HuH-7 (cell line): ENCODE measurements around the gene ORM2.

ENCODE experiments used
- DNase-seq: peaks from one replicate; pipeline ENCODE4 v3.0.0; 2011; ENCODE audit warnings: low spot score

Gene ORM2

DNA sequence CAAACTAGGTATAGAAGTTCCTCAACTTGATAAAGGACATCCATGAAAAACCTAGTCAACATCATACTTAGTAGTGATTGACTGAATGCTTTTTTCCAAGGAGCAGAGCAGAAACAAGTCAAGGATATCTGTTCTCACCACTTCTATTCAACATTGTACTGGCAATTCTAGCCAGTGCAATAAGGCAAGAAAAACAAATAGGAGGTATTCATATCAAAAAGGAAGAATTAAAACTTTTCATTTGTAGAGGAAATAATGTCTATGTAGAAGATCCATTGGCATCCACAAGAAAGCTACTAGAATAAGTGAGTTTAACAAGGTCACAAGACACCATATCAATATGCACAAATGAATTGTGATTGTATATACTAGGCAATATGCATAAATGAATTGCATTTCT, 35.0 kb upstream of the ORM2 start:
- DNase-seq = no peak

DNA sequence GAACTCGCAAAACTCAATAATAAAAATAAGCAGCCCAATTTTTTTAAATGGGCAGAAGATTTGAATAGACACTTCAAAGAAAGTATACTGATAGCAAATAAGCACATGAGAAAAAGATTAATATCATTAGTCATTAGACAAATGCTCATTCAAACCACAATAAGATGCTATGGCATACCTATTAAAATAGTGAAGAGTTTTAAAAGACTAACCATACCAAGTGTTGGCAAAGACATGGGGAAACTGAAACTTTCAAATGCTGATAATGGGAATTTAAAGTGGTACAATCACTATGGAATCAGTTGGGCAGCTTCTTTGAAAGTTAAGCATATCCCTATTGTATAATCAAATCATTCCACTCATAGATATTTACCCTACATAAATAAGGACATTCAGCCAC, 33.3 kb upstream of the ORM2 start:
- DNase-seq = no peak

DNA sequence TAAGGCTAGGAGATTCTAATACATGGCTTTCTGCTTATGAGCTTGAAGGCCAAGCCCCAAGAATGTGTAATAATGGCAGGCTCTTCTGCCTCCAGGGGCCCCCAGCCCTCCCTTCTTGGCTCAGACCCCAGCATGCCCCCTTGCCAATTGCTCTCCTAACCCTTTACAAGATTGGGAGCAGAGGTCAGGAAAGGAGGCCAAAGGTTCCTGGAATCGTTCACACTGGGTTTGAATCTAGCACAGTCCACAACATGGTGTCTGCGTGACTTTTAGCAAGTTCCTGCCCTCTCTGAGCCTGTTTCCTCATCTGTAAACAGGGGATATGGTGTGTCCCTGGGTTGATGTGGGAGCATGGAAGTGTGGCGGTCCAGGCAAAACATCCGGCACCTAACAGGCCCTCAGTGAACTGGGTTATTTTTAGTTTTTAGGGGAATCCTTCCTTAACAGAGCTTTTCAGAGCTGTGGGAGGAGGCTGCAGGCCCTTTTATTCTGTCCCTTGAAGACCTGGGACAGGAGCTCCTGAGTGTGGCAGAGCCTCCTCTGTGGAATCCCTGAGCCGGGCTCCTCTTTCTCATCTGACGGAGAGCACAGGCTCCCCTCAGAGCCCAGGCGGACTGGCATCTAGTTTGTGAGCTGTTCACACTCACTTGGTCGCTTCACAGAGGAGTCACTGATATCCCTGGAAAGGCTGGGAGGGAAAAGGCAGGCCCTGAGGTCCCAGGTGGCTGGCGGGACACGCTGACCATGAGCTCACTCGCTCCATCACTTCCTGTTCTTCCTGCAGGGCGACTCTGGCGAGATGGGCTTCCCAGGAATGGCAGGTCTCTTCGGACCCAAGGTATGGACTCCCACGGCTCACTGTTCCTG, 30.1 kb upstream of the ORM2 start:
- DNase-seq = no peak

- no peak for DNase-seq
Observed at GRCh38 chr9:114300153-114300845, 29.4 kb upstream of the ORM2 start.

DNA sequence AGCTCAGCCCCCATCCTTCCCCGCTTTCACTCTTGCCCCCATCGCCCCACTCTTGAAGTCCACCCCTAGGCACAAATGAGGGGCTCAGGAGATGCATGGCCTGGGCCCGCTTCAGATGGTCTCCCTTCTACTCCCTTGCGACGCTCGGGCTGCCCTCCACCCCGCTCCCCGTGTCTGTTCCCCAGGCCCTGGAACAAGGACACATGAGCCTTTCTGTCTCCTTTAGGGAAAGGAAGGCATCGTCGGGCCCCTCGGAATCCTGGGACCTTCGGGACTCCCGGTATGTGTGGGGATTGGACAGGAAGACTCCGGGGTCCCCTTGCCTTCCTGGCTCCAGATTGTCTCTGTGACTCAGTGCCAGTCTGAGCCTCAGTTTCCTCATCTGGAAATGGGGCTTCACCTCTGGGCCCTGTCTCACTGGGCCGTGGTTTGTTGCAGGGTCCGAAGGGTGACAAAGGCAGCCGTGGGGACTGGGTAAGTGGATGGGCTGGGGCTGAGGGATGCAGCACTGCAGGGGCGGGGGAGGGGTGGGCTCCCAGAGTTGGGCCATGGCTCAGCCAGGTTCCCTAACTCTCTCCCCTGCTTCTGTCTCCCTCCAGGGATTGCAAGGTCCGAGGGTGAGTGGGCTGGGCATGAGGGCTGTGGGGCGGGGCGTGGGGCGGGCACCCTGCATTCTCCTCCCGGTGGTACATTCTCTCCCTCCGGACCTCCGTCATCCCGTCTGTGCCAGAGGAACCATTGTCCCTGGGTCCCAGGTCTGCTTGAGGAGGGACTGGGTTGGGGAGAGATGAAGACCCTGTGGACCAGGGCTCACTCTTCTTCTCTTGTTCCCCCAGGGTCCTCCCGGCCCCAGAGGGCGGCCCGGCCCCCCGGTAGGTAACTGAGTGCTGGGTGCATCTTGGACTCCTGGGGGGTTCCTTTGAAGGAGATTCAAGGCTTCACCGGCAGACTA, 28.5 kb upstream of the ORM2 start:
- no peak for DNase-seq

- DNase-seq = no peak
Observed at GRCh38 chr9:114301798-114302565, 27.7 kb upstream of the ORM2 start.

DNA sequence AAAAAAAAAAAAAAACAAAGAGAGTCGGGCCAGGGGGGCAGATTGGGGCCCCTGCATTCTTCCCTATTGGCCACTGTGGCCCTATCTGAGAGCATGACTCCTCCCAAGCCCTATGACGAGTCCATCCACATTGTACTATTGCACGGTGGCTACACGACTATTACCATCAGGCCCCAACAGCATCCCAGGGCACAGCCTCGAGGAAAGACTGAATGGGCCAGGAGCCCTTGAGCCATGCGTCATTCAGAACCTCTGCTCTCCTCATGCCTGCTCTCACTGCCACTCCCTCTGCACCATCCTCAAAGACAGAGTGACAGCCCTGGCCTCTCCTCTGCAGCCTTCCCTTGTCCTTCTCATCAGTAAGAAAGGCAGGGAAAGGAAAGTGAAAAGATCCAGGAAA, 26.9 kb upstream of the ORM2 start:
- DNase-seq = no peak

GRCh38 chr9:114303571-114303970, 26.1 kb upstream of the ORM2 start:
- DNase-seq = no peak

GRCh38 chr9:114303977-114304376, 25.7 kb upstream of the ORM2 start:
- no peak for DNase-seq

DNA sequence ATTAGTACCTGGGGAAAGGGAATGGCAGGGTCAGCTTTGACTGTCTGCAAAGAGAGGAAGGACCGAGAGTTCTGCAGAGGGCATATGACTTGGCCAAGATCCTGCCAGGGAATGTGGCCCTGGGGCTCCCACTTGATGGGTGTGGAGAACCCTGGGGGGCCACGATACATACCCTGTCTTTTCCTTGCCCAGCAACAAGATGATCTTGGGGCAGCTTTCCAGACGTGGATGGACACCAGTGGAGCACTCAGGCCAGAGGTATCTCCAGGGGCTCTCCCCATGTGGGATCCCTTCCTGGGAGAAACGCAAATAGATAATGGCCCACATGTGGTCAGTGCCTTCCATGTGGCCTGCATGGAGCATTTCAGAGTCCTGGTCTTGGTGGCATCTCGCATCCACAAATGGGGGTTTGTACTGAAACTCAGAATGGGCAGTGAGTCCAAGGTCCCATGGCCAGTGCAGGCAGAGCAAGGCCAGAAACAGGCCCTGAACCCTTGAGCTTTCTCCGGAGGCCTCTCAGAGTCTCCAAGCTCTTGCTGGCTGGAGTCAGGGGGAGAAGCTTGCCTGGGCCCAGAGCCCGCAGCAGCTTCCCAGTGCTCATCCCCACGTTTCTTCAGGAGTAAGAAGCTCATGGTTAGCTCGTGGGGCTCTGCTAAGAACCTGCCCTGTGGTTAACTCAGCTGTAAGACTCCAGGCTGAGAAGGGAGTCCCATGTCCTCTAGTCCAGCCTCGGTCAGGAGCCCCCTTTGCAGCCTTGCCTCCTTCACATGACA, 25.1 kb upstream of the ORM2 start:
- no peak for DNase-seq

GRCh38 chr9:114307899-114308267, 21.8 kb upstream of the ORM2 start:
- no peak for DNase-seq

- DNase-seq = no peak
Observed at GRCh38 chr9:114308361-114308950, 21.2 kb upstream of the ORM2 start.

DNA sequence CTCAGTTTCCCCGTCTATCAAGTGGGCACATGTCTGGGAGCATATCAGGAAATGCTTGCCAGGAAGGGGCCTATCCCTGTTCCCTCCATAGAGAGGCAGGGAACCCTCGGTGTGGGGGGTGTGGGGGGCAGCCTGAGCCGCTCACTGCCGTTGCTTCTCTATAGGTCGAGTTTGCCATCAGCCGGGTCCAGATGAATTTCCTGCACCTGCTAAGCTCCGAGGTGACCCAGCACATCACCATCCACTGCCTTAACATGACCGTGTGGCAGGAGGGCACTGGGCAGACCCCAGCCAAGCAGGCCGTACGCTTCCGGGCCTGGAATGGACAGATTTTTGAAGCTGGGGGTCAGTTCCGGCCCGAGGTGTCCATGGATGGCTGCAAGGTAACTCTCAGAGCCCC, 20.6 kb upstream of the ORM2 start:
- no peak for DNase-seq

- no peak for DNase-seq
Observed at GRCh38 chr9:114310471-114311450, 18.9 kb upstream of the ORM2 start.

DNA sequence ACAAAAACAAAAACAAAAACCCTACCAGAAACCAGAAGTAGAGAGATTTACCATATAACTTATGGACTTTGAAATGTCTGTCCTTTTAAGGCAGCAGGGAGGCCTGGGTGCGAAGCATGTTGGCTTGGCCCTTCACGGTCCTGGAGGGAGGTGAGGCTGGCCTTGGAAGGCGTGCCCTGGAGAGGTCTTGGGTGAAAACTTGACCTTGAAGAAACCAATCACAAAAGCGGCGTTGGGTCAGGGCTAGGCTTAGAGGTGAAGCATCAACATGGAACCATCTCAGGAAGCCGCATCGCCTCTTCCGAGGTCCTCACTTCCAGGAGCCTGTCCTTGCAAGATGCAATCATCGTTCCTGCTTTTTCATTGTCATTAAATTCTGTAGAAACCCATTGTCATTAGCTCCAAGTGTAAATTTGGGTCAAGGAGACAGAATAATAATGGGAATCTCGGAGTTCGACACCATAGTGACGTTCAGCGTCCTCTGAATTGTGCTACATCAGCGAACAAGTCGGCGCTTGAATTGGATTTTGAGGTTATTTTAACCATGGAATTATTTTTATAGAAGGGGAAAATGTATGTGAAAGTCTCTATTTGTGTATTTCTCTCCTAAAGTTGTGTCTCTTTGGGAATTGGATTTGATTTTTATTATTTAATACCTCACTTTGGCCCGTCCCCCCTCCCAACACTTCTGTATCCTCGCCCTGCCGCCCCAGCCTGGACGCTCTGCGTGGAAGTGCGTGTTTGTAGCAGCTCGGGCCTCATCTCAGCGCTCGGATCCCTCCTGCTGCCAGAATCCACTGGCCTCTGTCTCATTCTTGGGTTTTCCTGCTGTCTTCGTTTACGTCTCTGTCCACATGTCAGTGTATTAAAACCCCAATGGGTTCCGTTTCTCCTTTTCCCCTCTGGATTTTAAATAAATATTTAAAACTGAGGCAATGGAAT, 17.8 kb upstream of the ORM2 start:
- DNase-seq = no peak

DNA sequence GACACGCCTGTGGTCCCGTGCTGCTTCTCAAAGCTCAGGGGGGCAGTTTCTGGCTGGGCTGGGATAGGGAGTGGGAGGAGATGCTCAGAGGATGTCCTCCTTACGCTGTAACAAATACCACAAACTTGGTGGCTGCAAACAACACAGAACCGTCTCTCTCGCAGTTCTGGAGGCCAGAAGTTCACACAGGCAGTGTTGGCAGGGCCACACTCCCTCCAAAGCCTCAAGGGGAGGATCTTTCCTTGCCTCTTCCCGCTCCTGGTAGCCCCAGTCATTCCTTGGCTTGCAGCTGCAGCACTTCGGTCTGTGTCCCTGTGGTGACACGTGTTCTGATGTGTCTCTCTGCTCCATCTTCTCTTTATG, 17.2 kb upstream of the ORM2 start:
- no peak for DNase-seq

DNA sequence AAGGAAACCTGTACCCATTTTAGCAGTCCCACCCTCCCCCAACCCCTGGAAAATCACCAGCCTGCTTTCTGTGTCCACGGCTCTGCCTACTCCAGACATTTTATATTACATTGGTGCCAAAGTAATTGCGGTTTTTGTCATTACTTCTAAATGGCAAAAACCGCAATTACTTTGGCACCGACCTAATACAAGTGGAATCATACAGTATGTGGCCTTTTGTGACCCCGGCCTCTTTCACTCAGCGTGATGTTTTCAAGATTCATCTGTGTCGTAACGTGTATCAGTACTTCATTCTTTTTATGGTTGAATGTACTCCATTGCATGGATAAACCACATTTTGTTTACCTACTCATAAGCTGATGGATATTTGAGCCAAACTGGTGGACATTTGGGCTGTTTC, 16.5 kb upstream of the ORM2 start:
- no peak for DNase-seq

DNA sequence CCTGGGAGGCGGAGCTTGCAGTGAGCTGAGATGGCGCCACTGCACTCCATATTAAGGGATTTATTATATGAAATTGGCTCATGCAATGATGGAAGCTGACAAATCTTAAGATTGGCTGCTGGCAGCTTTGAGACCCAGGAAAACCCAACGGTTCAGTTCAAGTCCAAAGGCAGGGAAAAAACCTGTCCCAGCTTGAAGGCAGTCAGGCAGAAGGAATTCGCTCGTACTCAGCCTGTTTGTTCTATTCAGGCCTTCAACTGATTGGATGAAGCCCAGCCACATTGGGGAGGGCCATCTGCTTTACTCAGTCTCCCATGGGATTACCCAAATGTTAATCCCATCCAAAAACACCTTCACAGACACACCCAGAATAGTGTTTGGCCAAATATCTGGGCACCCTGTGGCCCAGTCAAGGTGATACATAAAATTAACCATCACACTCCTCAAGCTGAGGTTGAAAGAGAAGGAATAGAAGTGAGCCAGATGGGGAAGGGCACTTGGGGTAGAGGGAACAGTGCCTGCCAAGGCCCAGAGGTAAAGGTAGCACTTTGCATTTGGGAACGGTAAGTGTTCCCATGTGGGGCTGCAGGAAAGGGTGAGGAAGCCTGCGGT, 15.3 kb upstream of the ORM2 start:
- no peak for DNase-seq
